GM18870 (cell line): Measurements from ENCODE around the gene DNAJB12.
"Not testable (repeated sequence)": the region's sequence is repeated elsewhere in the genome, so short reads cannot be mapped to it uniquely, and the experiment has no call there.

Experiments
- ATAC-seq: cut with Tn5 transposase; IDR thresholded peaks from one replicate; pipeline ENCODE4 v1.9.1; 2021; ENCODE audit warnings: moderate library complexity; ENCODE audit not compliant: unreplicated experiment

The DNAJB12 gene

DNA sequence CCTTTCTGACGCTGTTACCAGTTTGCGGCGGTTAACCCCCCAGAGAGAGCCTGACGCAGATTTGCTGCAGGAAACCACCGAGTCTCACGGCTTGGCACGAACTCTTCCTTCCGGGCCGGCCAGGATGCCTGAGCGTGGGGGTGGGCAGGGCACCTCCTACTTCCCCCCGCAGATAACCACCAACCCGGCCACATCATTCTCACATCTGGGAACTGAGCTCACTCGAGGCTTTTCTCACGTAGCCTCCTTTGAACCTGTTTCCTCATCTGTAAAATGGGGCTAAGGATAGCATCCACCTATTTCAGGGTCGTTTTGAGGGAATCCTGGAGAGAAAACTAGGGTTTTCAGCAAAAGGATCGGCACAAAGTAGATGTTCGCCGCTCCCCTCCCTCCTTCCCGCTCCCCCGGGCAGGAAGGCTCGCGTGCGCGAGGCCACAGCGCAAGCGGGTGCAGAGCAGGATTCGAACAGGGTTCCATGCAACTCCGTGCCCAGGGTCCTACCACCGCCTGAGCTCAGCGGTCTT, 57.4 kb downstream of the DNAJB12 start:
- peak; percentile 40 for ATAC-seq

- ATAC-seq, result not testable (repeated sequence)
Measured at GRCh38 chr10:72296829-72297280, 57.9 kb downstream of the DNAJB12 start.

GRCh38 chr10:72295330-72295910, 59.3 kb downstream of the DNAJB12 start:
- no peak for ATAC-seq

DNA sequence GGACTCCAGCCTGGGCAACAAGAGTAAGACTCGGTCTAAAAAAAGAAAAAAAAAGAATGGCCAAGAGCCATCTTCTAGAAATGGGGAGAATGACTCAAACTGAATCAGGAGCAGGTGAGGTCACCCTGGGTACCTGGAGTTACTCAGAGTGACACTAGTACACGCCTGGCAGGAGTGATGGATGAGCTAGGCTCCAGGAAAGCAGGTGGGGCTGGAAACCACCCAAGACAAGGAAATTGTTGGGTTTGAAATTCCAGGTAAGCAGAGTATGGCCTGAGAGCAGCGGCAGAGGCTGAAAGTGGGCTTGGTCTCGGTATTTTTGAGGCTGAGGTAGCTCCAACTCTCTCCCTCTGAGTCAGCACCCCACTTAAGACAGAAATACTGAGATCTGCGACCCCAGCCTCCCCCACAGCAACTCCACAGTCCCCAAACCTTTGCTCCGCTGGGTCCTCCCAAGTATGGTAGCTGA, 62.5 kb downstream of the DNAJB12 start:
- ATAC-seq, result no peak

- ATAC-seq, result no peak
Measured at GRCh38 chr10:72291019-72291532, 63.6 kb downstream of the DNAJB12 start.

GRCh38 chr10:72285972-72286521, 68.7 kb downstream of the DNAJB12 start:
- no peak for ATAC-seq

DNA sequence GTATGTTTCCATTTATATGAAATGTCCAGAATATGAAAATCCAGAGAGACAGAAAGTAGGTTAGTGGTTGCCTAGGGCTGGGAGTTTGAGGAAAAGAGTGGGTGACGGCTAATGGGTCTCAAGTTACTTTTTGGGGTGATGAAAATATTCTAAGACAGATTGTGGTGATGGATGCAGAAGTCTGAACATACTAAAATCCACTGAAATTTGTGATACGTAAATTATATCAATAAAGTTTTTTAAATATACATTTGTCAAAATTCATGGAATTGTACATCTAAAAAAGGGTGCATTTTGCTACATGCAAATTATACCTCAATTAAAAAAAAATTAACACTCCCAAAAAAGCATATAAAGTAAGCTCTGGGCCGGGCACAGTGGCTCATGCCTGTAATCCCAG, 71.6 kb downstream of the DNAJB12 start:
- ATAC-seq, result no peak
